ENCODE results near the gene PRUNE2. TPM values are rescaled to one million over a fixed set of nuclear protein-coding genes. Genes with fewer than 3 reads are reported as not detected.
"Not testable (repeated sequence)": the region's sequence is repeated elsewhere in the genome, so short reads cannot be mapped to it uniquely, and the experiment has no call there.

Gene PRUNE2
- total RNA-seq, 3 donors from 2014 or later: 4.6 to 14.7 (median 12.0) TPM

GRCh38 chr9:76600007-76600615, 305.8 kb downstream of the PRUNE2 start:
- H3K4me1 ChIP-seq: no peaks in the 10 kb centered on the region
- H3K4me3 ChIP-seq: no peak overlapping the region
- no peaks in the 10 kb centered on the region for H3K9me3 ChIP-seq
- H3K36me3 ChIP-seq: no peaks in the 10 kb centered on the region
- intact Hi-C loops (cut with DNase I; ENCODE audit: low total_unique reads): no loop called here
- no peak for TF ChIP-seq POLR2A (IDR thresholded peaks at IDR 0.05)
- no peak for TF ChIP-seq CTCF (IDR thresholded peaks at IDR 0.05)
- no peak for TF ChIP-seq POLR2AphosphoS5 (IDR thresholded peaks at IDR 0.05)
- DNase-seq (ENCODE audit: low spot score in 2 of 2): no peak
- no peaks in the 10 kb centered on the region for H3K27me3 ChIP-seq
- H3K27ac ChIP-seq: no peak overlapping the region

GRCh38 chr9:76598981-76599380, 306.9 kb downstream of the PRUNE2 start:
- intact Hi-C loops (cut with DNase I; ENCODE audit: low total_unique reads): no loop called here
- Histone ChIP-seq H3K36me3 (no peaks in the 10 kb centered on the region), H3K9me3 (no peaks in the 10 kb centered on the region), H3K27ac (no peak overlapping the region), H3K4me3 (no peak overlapping the region), H3K4me1 (no peaks in the 10 kb centered on the region), H3K27me3 (no peaks in the 10 kb centered on the region)
- TF ChIP-seq POLR2AphosphoS5 (IDR thresholded peaks at IDR 0.05) (no peak), POLR2A (IDR thresholded peaks at IDR 0.05) (no peak), CTCF (IDR thresholded peaks at IDR 0.05) (no peak)
- DNase-seq (ENCODE audit: low spot score in 2 of 2): no peak

GRCh38 chr9:76595645-76596044, 310.3 kb downstream of the PRUNE2 start:
- H3K36me3 ChIP-seq: no peaks in the 10 kb centered on the region

GRCh38 chr9:76594764-76595424, 311.0 kb downstream of the PRUNE2 start:
- Histone ChIP-seq H3K4me1 (peaks cover 0 to 4% of the 10 kb centered on the region in 2 donors), H3K27ac (no peak overlapping the region), H3K4me3 (no peak overlapping the region), H3K27me3 (no peaks in the 10 kb centered on the region), H3K9me3 (no peaks in the 10 kb centered on the region), H3K36me3 (no peaks in the 10 kb centered on the region)
- intact Hi-C loops (cut with DNase I; ENCODE audit: low total_unique reads): no loop called here
- DNase-seq (ENCODE audit: low spot score in 2 of 2): no peak
- TF ChIP-seq POLR2A (IDR thresholded peaks at IDR 0.05) (no peak), CTCF (IDR thresholded peaks at IDR 0.05) (no peak), POLR2AphosphoS5 (IDR thresholded peaks at IDR 0.05) (no peak)

More at GRCh38 chr9:76595645-76596044, 310.3 kb downstream of the PRUNE2 start:
- intact Hi-C loops (cut with DNase I; ENCODE audit: low total_unique reads): no loop called here
- no peak for DNase-seq (ENCODE audit: low spot score in 2 of 2)
- Histone ChIP-seq H3K4me3 (no peak overlapping the region), H3K4me1 (peaks cover 0 to 4% of the 10 kb centered on the region in 2 donors), H3K27me3 (no peaks in the 10 kb centered on the region), H3K9me3 (no peaks in the 10 kb centered on the region), H3K27ac (no peak overlapping the region)
- TF ChIP-seq POLR2AphosphoS5 (IDR thresholded peaks at IDR 0.05): no peak
- no peak for TF ChIP-seq CTCF (IDR thresholded peaks at IDR 0.05)
- no peak for TF ChIP-seq POLR2A (IDR thresholded peaks at IDR 0.05)

- H3K9me3 ChIP-seq; H3K36me3 ChIP-seq; H3K4me1 ChIP-seq; H3K27me3 ChIP-seq; intact Hi-C loops (cut with DNase I; ENCODE audit: low total_unique reads); H3K27ac ChIP-seq; DNase-seq (ENCODE audit: low spot score in 2 of 2); H3K4me3 ChIP-seq: not testable (repeated sequence)
Measured at GRCh38 chr9:76593961-76594735, 311.8 kb downstream of the PRUNE2 start.

All from breast epithelium (tissue), 4 donors.